HCT116 (cell line): ENCODE measurements around the gene GMDS. TPM values are rescaled to one million over a fixed set of nuclear protein-coding genes. Genes with fewer than 3 reads are reported as not detected.

Source experiments
- ATAC-seq: fragments of 200-7000 bp; cut with Tn5 transposase; 2 replicates; pipeline ENCODE4 v1.9.1; 2020; ENCODE audit warnings: mild to moderate bottlenecking, moderate library complexity
- BruUV-seq: library from RNA; stranded (reverse); fragments of 400-500 nt; replicated peaks from 2 replicates; lab custom pipeline; 2021; lab: Mats Ljungman, UMichigan
- CTCF ChIA-PET: fragments of 300-600 bp; sonication (Branson Sonifier 250); formaldehyde crosslinking; loops from one replicate; lab custom pipeline; 2021; ENCODE audit warnings: antibody characterized with exemption; lab: Charles Lee
- POLR2A ChIA-PET: fragments of 300-600, 350-600 bp; sonication (Branson Sonifier 250); formaldehyde crosslinking; loops from one replicate; lab custom pipeline; 2021; ENCODE audit warnings: antibody characterized with exemption; lab: Charles Lee
- RAD21 ChIA-PET, 2 experiments: fragments of 300-600 bp; sonication (Branson Sonifier 250); formaldehyde crosslinking; loops; one replicate each; lab custom pipeline; 2023; ENCODE audit warnings: low total read pairs in 2 of 2; ENCODE audit not compliant: uncharacterized antibody in 2 of 2, unreplicated experiment in 2 of 2, low non-redundant PET in 1 of 2; lab: Charles Lee
- DNase-seq: peaks from one replicate; pipeline ENCODE4 v3.0.0-alpha.2; 2010; ENCODE audit warnings: low read depth, low spot score
- H2AFZ ChIP-seq: fragments of 200-600 bp; shearing (Covaris generic), sonication (generic); 2 replicates; pipeline ENCODE4 v1.6.1; 2017; ENCODE audit warnings: low read depth, mixed run types, mixed read lengths, antibody characterized with exemption, low read length; ENCODE audit not compliant: poor library complexity, severe bottlenecking
- H3K27ac ChIP-seq: 2 replicates; pipeline ENCODE4 v1.5.1; 2012; ENCODE audit warnings: low read depth, low read length
- H3K27me3 ChIP-seq: fragments of 200-600 bp; sonication (generic); 2 replicates; pipeline ENCODE4 v1.6.1; 2016; ENCODE audit warnings: mixed run types, low read length, mixed read lengths; ENCODE audit not compliant: insufficient read depth
- H3K36me3 ChIP-seq, 2 experiments: fragments of 200-500 bp in 1 of 2; fragments of 200-600 bp in 1 of 2; sonication (Bioruptor generic) in 1 of 2; sonication (generic) in 1 of 2; 2 replicates each; pipeline versions ENCODE4 v1.5.1 to v1.6.1; 2014 to 2016; ENCODE audit warnings: low read length in 2 of 2, inconsistent platforms in 1 of 2, mixed read lengths in 1 of 2, mixed run types in 1 of 2; ENCODE audit not compliant: insufficient read depth in 2 of 2, control insufficient read depth in 1 of 2
- H3K4me1 ChIP-seq, 2 experiments: fragments of 200-600 bp in 1 of 2; sonication (generic) in 1 of 2; 2 replicates each; pipeline versions ENCODE4 v1.5.1 to v1.6.1; 2012 to 2017; ENCODE audit warnings: low read length in 2 of 2, inconsistent platforms in 1 of 2, mild to moderate bottlenecking in 1 of 2, mixed read lengths in 1 of 2, mixed run types in 1 of 2, moderate library complexity in 1 of 2; ENCODE audit not compliant: insufficient read depth in 2 of 2, control insufficient read depth in 1 of 2
- H3K4me2 ChIP-seq: fragments of 200-600 bp; sonication (generic); 2 replicates; pipeline ENCODE4 v1.6.1; 2017; ENCODE audit warnings: mixed run types, low read length, mixed read lengths
- H3K4me3 ChIP-seq, 2 experiments: fragments of 200-600 bp in 1 of 2; sonication (generic) in 1 of 2; replicated peaks in 1 of 2; 2 replicates each; pipeline ENCODE4 v1.5.1; 2011 to 2016; ENCODE audit warnings: low read length in 2 of 2, control low read depth in 1 of 2, low read depth in 1 of 2, mild to moderate bottlenecking in 1 of 2, mixed read lengths in 1 of 2, mixed run types in 1 of 2
- H3K79me2 ChIP-seq: fragments of 200-600 bp; sonication (generic); 2 replicates; pipeline ENCODE4 v1.6.1; 2017; ENCODE audit warnings: mild to moderate bottlenecking, mixed run types, low read length, moderate library complexity, mixed read lengths; ENCODE audit not compliant: insufficient read depth
- H3K9ac ChIP-seq: fragments of 200-600 bp; sonication (generic); 2 replicates; pipeline ENCODE4 v1.6.1; 2016; ENCODE audit warnings: low read length, mixed read lengths
- H3K9me2 ChIP-seq: fragments of 200-600 bp; sonication (generic), shearing (Covaris generic); 2 replicates; pipeline ENCODE4 v1.6.1; 2017; ENCODE audit warnings: mixed run types, mild to moderate bottlenecking, moderate library complexity; ENCODE audit not compliant: insufficient read depth
- H3K9me3 ChIP-seq, 2 experiments: fragments of 200-500 bp in 1 of 2; fragments of 200-600 bp in 1 of 2; sonication (Bioruptor generic) in 1 of 2; sonication (generic) in 1 of 2; 2 replicates each; pipeline ENCODE4 v1.6.1; 2014 to 2017; ENCODE audit warnings: low read length in 2 of 2, mixed read lengths in 2 of 2, inconsistent platforms in 1 of 2, low read depth in 1 of 2, mild to moderate bottlenecking in 1 of 2, mixed run types in 1 of 2, moderate library complexity in 1 of 2; ENCODE audit not compliant: control insufficient read depth in 1 of 2, insufficient read depth in 1 of 2
- H4K20me1 ChIP-seq: fragments of 200-600 bp; sonication (generic), shearing (Covaris generic); 2 replicates; pipeline ENCODE4 v1.6.1; 2017; ENCODE audit warnings: mixed run types, mild to moderate bottlenecking, moderate library complexity; ENCODE audit not compliant: insufficient read depth
- CBX3 ChIP-seq: IDR thresholded peaks from 2 replicates; pipeline ENCODE4 v1.6.1; 2012; ENCODE audit warnings: low read depth
- CEBPB ChIP-seq: IDR thresholded peaks from 2 replicates; pipeline ENCODE4 v1.6.1; 2012; ENCODE audit warnings: low read depth
- EGR1 ChIP-seq: IDR thresholded peaks from 2 replicates; pipeline ENCODE4 v1.6.1; 2012; ENCODE audit warnings: low read depth
- ELF1 ChIP-seq: IDR thresholded peaks from 2 replicates; pipeline ENCODE4 v1.6.1; 2012; ENCODE audit warnings: low read depth, borderline replicate concordance
- FOSL1 ChIP-seq: IDR thresholded peaks from 2 replicates; pipeline ENCODE4 v1.6.1; 2012; ENCODE audit warnings: low read depth
- POLR2A ChIP-seq: IDR thresholded peaks from 2 replicates; pipeline ENCODE4 v1.7.0; 2011; ENCODE audit warnings: borderline replicate concordance; ENCODE audit not compliant: insufficient read depth, insufficient read length; ENCODE audit errors: extremely low read depth
- POLR2AphosphoS5 ChIP-seq: IDR thresholded peaks from 2 replicates; pipeline ENCODE4 v1.6.1; 2011; ENCODE audit warnings: mild to moderate bottlenecking, low read depth, low read length, moderate library complexity
- RAD21 ChIP-seq: IDR thresholded peaks from 2 replicates; pipeline ENCODE4 v1.6.1; 2012; ENCODE audit warnings: low read depth, mild to moderate bottlenecking
- SIN3A ChIP-seq: IDR thresholded peaks from 2 replicates; pipeline ENCODE4 v1.6.1; 2012; ENCODE audit warnings: low read depth
- SP1 ChIP-seq: IDR thresholded peaks from 2 replicates; pipeline ENCODE4 v1.6.1; 2012; ENCODE audit warnings: low read depth
- SRF ChIP-seq: IDR thresholded peaks from 2 replicates; pipeline ENCODE4 v1.6.1; 2012; ENCODE audit warnings: low read depth
- TCF7L2 ChIP-seq: IDR thresholded peaks from 2 replicates; pipeline ENCODE4 v1.7.0; 2011; ENCODE audit warnings: borderline replicate concordance, inconsistent platforms; ENCODE audit not compliant: insufficient read depth, insufficient read length; ENCODE audit errors: extremely low read depth
- YY1 ChIP-seq: IDR thresholded peaks from 2 replicates; pipeline ENCODE4 v1.6.1; 2011; ENCODE audit warnings: low read length, low read depth, moderate library complexity, mild to moderate bottlenecking; ENCODE audit not compliant: insufficient replicate concordance; ENCODE audit errors: extremely low read depth
- ZFX ChIP-seq: fragments of 450-650 bp; IDR thresholded peaks from 2 replicates; pipeline ENCODE4 v1.6.1; 2017
- ZNF274 ChIP-seq: fragments of 200-500 bp; sonication (Bioruptor generic); IDR thresholded peaks from 2 replicates; pipeline ENCODE4 v1.6.1; 2014; ENCODE audit warnings: mild to moderate bottlenecking, low read depth, low read length, inconsistent platforms
- intact Hi-C: fragments of 100-400 bp; cut with micrococcal nuclease; formaldehyde crosslinking; loops from 2 replicates; pipeline ENCODE4 v1.10.0; 2022
- total RNA-seq: library from RNA; stranded (reverse); gene quantifications from one replicate; pipeline ENCODE4 v1.2.1, GENCODE V29; 2021; ENCODE audit not compliant: unreplicated experiment
- TF ChIP-seq, protein P1 (sequence below), 3 experiments: fragments of 200-600 bp in 1 of 3; sonication (generic) in 1 of 3; IDR thresholded peaks in 2 of 3; conservative IDR thresholded peaks in 1 of 3; 2 replicates each; pipeline ENCODE4 v1.5.1; 2012 to 2017; ENCODE audit warnings: low read depth in 2 of 3, low read length in 2 of 3, antibody characterized with exemption in 1 of 3, borderline replicate concordance in 1 of 3, control low read depth in 1 of 3, mild to moderate bottlenecking in 1 of 3, mixed read lengths in 1 of 3, mixed run types in 1 of 3, moderate library complexity in 1 of 3; ENCODE audit not compliant: insufficient read depth in 1 of 3
- TF ChIP-seq, protein P2 (sequence below): IDR thresholded peaks from 2 replicates; pipeline ENCODE4 v1.6.1; 2011; ENCODE audit warnings: mild to moderate bottlenecking, low read length, moderate library complexity; ENCODE audit not compliant: insufficient replicate concordance; ENCODE audit errors: extremely low read depth
- TF ChIP-seq, protein P3 (sequence below): IDR thresholded peaks from 2 replicates; pipeline ENCODE4 v1.6.1; 2012
- TF ChIP-seq, protein P4 (sequence below): IDR thresholded peaks from 2 replicates; pipeline ENCODE4 v1.6.1; 2012; ENCODE audit warnings: low read depth

Gene GMDS
- total RNA-seq, 1 experiment from 2014 or later: 34.4 TPM

DNA sequence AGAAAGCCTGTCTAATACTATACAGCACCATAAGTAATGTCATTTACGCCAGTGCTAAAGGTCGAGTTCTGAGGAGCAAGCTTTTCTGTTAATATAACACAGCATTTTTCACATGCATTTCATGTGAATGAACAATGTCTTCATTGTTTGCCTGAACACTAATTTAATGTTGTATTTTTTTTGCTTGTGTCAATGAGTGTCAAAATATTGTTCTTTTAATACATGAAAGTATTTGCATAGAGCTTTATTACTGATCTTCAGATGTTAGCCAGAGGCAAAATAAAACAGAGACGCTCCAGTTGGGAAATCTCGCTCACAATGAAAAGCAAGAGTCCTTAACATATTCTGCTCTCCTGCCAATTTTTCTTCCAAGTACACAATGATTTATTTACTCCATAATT lies 483.9 kb downstream of the GMDS start:
- Histone ChIP-seq H4K20me1 (no peaks in the 10 kb centered on the region), H3K4me1 (peaks cover 2 to 6% of the 10 kb centered on the region in 2 experiments; a peak in 2 of 4 replicates), H3K4me2 (no peak overlapping the region), H3K4me3 (no peak overlapping the region), H3K9ac (no peak overlapping the region), H3K9me3 (no peaks in the 10 kb centered on the region), H3K36me3 (no peaks in the 10 kb centered on the region), H3K79me2 (no peaks in the 10 kb centered on the region), H3K27ac (no peak overlapping the region), H3K27me3 (no peaks in the 10 kb centered on the region), H2AFZ (no peak overlapping the region), H3K9me2 (no peaks in the 10 kb centered on the region)
- ChIA-PET RAD21 (no interaction called here), POLR2A (no interaction called here), CTCF (no interaction called here)
- ATAC-seq (no peak), DNase-seq (no peak)
- intact Hi-C loops: no loop called here
- BruUV-seq: no TSS peak
- TF ChIP-seq POLR2AphosphoS5: no peak
- no peak for TF ChIP-seq RAD21
- no peak for TF ChIP-seq CBX3
- TF ChIP-seq, protein P1, sequence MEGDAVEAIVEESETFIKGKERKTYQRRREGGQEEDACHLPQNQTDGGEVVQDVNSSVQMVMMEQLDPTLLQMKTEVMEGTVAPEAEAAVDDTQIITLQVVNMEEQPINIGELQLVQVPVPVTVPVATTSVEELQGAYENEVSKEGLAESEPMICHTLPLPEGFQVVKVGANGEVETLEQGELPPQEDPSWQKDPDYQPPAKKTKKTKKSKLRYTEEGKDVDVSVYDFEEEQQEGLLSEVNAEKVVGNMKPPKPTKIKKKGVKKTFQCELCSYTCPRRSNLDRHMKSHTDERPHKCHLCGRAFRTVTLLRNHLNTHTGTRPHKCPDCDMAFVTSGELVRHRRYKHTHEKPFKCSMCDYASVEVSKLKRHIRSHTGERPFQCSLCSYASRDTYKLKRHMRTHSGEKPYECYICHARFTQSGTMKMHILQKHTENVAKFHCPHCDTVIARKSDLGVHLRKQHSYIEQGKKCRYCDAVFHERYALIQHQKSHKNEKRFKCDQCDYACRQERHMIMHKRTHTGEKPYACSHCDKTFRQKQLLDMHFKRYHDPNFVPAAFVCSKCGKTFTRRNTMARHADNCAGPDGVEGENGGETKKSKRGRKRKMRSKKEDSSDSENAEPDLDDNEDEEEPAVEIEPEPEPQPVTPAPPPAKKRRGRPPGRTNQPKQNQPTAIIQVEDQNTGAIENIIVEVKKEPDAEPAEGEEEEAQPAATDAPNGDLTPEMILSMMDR (IDR thresholded peaks at IDR 0.05 in 2 of 3, conservative IDR thresholded peaks at IDR 0.05 in 1 of 3; ENCODE audit: borderline replicate concordance in 1 of 3, insufficient read depth in 1 of 3, low read depth in 2 of 3, low read length in 2 of 3): no peak
- TF ChIP-seq, protein P2, sequence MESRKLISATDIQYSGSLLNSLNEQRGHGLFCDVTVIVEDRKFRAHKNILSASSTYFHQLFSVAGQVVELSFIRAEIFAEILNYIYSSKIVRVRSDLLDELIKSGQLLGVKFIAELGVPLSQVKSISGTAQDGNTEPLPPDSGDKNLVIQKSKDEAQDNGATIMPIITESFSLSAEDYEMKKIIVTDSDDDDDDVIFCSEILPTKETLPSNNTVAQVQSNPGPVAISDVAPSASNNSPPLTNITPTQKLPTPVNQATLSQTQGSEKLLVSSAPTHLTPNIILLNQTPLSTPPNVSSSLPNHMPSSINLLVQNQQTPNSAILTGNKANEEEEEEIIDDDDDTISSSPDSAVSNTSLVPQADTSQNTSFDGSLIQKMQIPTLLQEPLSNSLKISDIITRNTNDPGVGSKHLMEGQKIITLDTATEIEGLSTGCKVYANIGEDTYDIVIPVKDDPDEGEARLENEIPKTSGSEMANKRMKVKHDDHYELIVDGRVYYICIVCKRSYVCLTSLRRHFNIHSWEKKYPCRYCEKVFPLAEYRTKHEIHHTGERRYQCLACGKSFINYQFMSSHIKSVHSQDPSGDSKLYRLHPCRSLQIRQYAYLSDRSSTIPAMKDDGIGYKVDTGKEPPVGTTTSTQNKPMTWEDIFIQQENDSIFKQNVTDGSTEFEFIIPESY: no peak
- no peak for TF ChIP-seq CEBPB
- no peak for TF ChIP-seq SP1
- no peak for TF ChIP-seq ZFX
- TF ChIP-seq, protein P3, sequence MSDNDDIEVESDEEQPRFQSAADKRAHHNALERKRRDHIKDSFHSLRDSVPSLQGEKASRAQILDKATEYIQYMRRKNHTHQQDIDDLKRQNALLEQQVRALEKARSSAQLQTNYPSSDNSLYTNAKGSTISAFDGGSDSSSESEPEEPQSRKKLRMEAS: no peak
- no peak for TF ChIP-seq SIN3A
- TF ChIP-seq POLR2A: no peak
- no peak for TF ChIP-seq EGR1
- TF ChIP-seq TCF7L2: no peak
- no peak for TF ChIP-seq YY1
- TF ChIP-seq SRF: no peak
- TF ChIP-seq, protein P4, sequence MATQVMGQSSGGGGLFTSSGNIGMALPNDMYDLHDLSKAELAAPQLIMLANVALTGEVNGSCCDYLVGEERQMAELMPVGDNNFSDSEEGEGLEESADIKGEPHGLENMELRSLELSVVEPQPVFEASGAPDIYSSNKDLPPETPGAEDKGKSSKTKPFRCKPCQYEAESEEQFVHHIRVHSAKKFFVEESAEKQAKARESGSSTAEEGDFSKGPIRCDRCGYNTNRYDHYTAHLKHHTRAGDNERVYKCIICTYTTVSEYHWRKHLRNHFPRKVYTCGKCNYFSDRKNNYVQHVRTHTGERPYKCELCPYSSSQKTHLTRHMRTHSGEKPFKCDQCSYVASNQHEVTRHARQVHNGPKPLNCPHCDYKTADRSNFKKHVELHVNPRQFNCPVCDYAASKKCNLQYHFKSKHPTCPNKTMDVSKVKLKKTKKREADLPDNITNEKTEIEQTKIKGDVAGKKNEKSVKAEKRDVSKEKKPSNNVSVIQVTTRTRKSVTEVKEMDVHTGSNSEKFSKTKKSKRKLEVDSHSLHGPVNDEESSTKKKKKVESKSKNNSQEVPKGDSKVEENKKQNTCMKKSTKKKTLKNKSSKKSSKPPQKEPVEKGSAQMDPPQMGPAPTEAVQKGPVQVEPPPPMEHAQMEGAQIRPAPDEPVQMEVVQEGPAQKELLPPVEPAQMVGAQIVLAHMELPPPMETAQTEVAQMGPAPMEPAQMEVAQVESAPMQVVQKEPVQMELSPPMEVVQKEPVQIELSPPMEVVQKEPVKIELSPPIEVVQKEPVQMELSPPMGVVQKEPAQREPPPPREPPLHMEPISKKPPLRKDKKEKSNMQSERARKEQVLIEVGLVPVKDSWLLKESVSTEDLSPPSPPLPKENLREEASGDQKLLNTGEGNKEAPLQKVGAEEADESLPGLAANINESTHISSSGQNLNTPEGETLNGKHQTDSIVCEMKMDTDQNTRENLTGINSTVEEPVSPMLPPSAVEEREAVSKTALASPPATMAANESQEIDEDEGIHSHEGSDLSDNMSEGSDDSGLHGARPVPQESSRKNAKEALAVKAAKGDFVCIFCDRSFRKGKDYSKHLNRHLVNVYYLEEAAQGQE: no peak
- TF ChIP-seq ELF1: no peak
- no peak for TF ChIP-seq ZNF274
- TF ChIP-seq FOSL1: no peak
